ENCODE results near the gene CBFA2T3.

Gene CBFA2T3

GRCh38 chr16:88928405-88929090 lies 48.5 kb downstream of the CBFA2T3 start:
- TF ChIP-seq CTCF (IDR thresholded peaks at IDR 0.05), result no peak
- Histone ChIP-seq H3K4me3 (ENCODE audit: low read depth, low read length) (no peak overlapping the region), H3K4me1 (no peaks in the 10 kb centered on the region), H3K27me3 (ENCODE audit: control insufficient read depth, insufficient read depth, low read length) (no peaks in the 10 kb centered on the region), H3K79me2 (no peaks in the 10 kb centered on the region), H3K27ac (no peak overlapping the region), H3K4me2 (ENCODE audit: low read length) (no peak overlapping the region), H2AFZ (no peak overlapping the region), H3K9me3 (ENCODE audit: control insufficient read depth, low read length) (no peaks in the 10 kb centered on the region), H3K9ac (no peak overlapping the region), H3K36me3 (ENCODE audit: control insufficient read depth, insufficient read depth, low read length) (no peaks in the 10 kb centered on the region)

DNA sequence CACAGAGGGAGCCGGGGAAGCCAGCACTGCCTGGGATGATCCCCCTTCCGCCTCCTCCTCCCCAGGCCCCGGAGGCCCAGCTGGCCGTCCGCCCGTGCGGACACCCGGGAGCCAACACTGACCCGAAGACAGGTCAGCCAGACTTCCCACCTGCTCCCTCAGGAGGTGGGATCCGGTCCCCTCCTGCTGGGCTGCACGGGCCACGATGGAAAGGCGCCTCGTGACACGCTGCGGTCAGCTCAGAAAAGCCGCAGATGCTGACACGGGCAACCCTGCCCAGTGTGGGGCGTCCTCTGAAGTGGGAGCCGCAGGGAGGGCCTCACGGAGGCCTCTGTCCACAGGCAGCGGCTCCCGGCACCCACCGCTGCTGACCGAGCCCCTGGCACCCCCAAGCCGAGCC lies 49.3 kb downstream of the CBFA2T3 start:
- H3K36me3 ChIP-seq (ENCODE audit: control insufficient read depth, insufficient read depth, low read length), result no peaks in the 10 kb centered on the region
- no peak for TF ChIP-seq CTCF (IDR thresholded peaks at IDR 0.05)
- no peak overlapping the region for H3K9ac ChIP-seq
- H3K27me3 ChIP-seq (ENCODE audit: control insufficient read depth, insufficient read depth, low read length), result no peaks in the 10 kb centered on the region
- no peaks in the 10 kb centered on the region for H3K4me1 ChIP-seq
- no peak overlapping the region for H2AFZ ChIP-seq
- H3K79me2 ChIP-seq, result no peaks in the 10 kb centered on the region
- no peak overlapping the region for H3K4me3 ChIP-seq (ENCODE audit: low read depth, low read length)
- no peaks in the 10 kb centered on the region for H3K9me3 ChIP-seq (ENCODE audit: control insufficient read depth, low read length)
- H3K4me2 ChIP-seq (ENCODE audit: low read length), result no peak overlapping the region
- no peak overlapping the region for H3K27ac ChIP-seq

DNA sequence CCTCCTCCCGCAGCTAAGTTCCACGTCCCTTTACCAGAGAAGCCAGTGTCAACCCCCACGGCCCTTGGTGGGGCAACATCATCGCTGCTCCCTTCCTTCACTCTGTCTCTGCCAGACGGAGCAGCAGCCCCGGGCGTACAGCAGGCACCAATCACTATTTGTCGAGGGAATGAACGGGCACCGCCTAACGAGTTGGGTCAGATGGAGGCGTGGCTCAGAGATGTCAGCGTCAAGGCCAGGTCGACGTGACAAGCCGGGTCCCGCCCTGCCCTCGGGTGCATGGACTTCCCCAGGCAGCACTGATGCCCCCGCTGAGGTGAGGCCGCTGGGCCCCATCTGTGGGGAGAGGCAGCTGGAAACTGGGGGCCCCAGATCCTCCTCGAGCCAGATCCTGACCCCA lies 50.0 kb downstream of the CBFA2T3 start:
- no peak for TF ChIP-seq CTCF (IDR thresholded peaks at IDR 0.05)
- Histone ChIP-seq H3K27ac (no peak overlapping the region), H3K4me3 (ENCODE audit: low read depth, low read length) (no peak overlapping the region)

DNA sequence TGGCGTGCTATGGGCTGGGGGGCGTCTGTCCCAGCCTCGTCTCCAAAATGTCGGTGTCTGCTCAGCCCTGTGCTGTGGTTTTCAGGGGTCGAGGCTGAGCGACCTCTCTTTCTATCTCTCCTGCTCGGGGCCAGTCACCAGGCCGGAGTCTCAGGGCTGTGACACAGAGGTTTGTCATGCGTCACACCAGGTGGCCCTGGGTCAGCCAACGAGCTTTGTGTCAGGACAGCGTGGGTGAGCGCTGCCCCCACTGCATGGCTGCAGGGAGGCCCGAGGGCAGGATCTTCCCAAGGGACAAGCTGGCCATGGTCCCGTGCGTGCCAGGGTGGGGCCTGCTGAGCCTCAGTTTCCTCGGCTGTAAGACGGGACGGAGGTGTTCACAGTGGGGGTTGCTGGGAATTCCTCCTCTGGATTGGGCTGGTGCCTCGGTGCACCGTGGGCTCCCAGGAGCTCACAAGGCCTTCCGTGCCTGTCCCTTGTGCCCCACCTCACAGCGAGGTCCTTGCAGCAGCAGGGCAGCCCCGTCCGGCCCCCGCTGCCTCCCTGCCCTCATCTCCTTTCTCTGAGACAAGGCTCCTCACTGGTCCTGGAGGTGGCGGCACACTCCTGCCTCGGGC lies 50.5 kb downstream of the CBFA2T3 start:
- H2AFZ ChIP-seq, result no peak overlapping the region
- H3K4me1 ChIP-seq, result no peaks in the 10 kb centered on the region
- no peak for TF ChIP-seq CTCF (IDR thresholded peaks at IDR 0.05)
- H3K9me3 ChIP-seq (ENCODE audit: control insufficient read depth, low read length), result no peaks in the 10 kb centered on the region
- no peak overlapping the region for H3K27ac ChIP-seq
- H3K4me2 ChIP-seq (ENCODE audit: low read length), result no peak overlapping the region
- H3K9ac ChIP-seq, result no peak overlapping the region
- no peaks in the 10 kb centered on the region for H3K27me3 ChIP-seq (ENCODE audit: control insufficient read depth, insufficient read depth, low read length)
- no peaks in the 10 kb centered on the region for H3K36me3 ChIP-seq (ENCODE audit: control insufficient read depth, insufficient read depth, low read length)
- H3K79me2 ChIP-seq, result no peaks in the 10 kb centered on the region
- no peak overlapping the region for H3K4me3 ChIP-seq (ENCODE audit: low read depth, low read length)

More for the DNA sequence above, 50.0 kb downstream of the CBFA2T3 start:
- Histone ChIP-seq H3K9ac (no peak overlapping the region), H3K4me2 (ENCODE audit: low read length) (no peak overlapping the region), H3K9me3 (ENCODE audit: control insufficient read depth, low read length) (no peaks in the 10 kb centered on the region), H3K27me3 (ENCODE audit: control insufficient read depth, insufficient read depth, low read length) (no peaks in the 10 kb centered on the region), H3K79me2 (no peaks in the 10 kb centered on the region), H3K36me3 (ENCODE audit: control insufficient read depth, insufficient read depth, low read length) (no peaks in the 10 kb centered on the region), H2AFZ (no peak overlapping the region), H3K4me1 (no peaks in the 10 kb centered on the region)

- no peak for TF ChIP-seq CTCF (IDR thresholded peaks at IDR 0.05)
- no peak overlapping the region for H2AFZ ChIP-seq
- H3K4me2 ChIP-seq (ENCODE audit: low read length), result no peak overlapping the region
- H3K4me1 ChIP-seq, result no peaks in the 10 kb centered on the region
- H3K79me2 ChIP-seq, result no peaks in the 10 kb centered on the region
- H3K27ac ChIP-seq, result no peak overlapping the region
- no peak overlapping the region for H3K9ac ChIP-seq
- no peaks in the 10 kb centered on the region for H3K27me3 ChIP-seq (ENCODE audit: control insufficient read depth, insufficient read depth, low read length)
- no peak overlapping the region for H3K4me3 ChIP-seq (ENCODE audit: low read depth, low read length)
- no peaks in the 10 kb centered on the region for H3K36me3 ChIP-seq (ENCODE audit: control insufficient read depth, insufficient read depth, low read length)
- no peaks in the 10 kb centered on the region for H3K9me3 ChIP-seq (ENCODE audit: control insufficient read depth, low read length)
These were observed 51.5 kb downstream of the CBFA2T3 start for GRCh38 chr16:88925540-88925887.

Data from parathyroid adenoma (tissue), 2 donors.